GM11168 (cell line): ENCODE measurements around the gene MIER3.

Experiments used
- in situ Hi-C: fragments of 300-500 bp; cut with MboI; formaldehyde crosslinking; loops from one replicate; pipeline ENCODE4 v1.12.0; 2022; ENCODE audit warnings: low sequenced_read_pairs; ENCODE audit not compliant: unreplicated experiment

Gene MIER3

DNA sequence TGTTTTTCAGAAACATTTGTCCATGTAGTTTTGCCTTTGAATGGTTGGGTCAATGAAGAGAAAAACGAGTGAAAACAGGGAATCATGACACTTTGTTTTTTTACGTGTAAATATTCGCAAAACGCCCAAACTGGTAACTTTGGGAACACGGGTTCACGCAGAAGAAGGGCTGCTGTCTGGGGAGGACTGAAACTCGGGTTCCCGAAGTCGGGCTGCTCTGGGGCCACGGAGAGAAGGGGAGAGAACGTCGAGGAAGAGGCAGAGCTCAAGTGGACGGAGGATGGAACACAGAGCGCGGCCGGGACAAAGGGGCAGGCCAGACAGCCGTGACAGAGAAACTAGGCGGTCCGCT is 43.0 kb downstream of the MIER3 start:
- in situ Hi-C loops, result loop anchor here (25.0 kb wide), 1 partner anchor 228 kb away; no protein-coding TSS in a partner anchor

DNA sequence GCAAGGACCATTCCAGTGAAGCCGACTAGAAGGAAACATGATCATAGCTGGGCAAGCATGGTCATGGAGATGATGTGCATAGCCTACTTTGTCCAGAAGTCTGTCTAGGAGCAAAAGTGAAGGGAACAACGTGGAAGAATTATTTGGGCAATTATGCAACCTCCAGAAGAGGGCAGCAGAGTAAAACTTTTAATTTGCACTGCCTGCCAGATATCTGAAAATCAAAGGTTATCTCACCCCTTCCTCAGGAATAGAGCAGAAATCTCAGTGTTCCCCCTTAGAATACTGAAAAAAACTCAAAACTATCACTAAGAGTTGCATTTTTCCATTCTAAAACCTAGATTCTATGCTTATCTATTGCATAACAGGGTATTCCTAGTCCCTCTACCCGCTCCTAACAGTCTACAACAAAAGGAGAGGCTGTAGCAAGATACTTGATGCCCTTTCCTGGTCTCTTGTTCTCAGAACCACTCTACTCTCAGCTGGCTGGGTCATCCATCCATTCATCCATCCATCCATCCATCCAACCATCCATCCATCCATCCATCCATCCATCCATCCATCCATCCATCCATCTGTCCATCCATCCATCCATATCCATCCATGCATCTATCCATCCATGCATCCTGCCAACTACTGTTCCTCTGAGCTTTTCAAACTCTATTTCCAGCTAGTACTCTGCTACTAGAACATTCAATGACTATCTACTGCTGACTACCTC is 50.9 kb downstream of the MIER3 start:
- in situ Hi-C loops, result loop anchor here (25.0 kb wide), 1 partner anchor 236 kb away; no protein-coding TSS in a partner anchor

DNA sequence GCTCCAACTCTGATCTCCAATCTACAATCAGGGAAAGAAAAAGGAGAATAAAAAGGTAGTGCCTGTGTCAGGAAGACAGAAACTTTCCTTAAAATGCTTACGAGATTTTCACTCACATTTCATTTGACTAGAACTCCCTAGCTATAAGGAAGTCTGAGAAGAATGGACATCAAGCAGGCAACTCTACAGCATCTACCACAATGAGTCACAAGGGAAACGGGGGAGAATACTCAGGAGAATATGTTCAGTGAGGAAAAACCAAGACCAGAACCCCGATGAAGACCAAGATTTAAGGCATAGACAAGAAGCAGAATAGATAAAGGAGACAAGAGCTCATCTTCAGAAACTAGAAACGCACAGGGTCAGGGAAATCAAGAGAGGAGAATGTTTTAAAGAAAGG is 51.5 kb downstream of the MIER3 start:
- in situ Hi-C loops, result loop anchor here (25.0 kb wide), 1 partner anchor 237 kb away; no protein-coding TSS in a partner anchor

GRCh38 chr5:56898213-56898612 is 53.7 kb downstream of the MIER3 start:
- in situ Hi-C loops, result no loop called here

- in situ Hi-C loops, result no loop called here
These were observed 55.2 kb downstream of the MIER3 start for GRCh38 chr5:56896763-56897162.

DNA sequence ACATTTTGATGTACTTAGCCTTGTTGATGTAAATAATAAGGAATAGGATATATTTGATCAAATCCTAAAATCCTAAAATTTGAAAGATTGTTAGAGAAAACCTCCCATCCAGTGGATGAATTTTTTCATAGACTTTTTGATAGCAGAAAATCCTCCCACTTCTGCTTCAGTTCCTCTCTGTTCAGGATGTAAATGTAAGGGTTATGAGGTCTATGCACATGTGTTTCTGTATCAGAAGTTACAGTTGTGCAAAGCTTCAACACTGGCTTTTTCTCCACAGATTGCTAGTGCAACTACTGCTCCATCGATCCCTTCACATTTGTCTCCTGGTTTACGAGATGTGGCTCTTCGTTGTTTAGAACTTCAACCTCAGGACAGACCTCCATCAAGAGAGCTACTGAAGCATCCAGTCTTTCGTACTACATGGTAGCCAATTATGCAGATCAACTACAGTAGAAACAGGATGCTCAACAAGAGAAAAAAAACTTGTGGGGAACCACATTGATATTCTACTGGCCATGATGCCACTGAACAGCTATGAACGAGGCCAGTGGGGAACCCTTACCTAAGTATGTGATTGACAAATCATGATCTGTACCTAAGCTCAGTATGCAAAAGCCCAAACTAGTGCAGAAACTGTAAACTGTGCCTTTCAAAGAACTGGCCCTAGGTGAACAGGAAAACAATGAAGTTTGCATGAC is 58.5 kb downstream of the MIER3 start:
- in situ Hi-C loops, result no loop called here

- in situ Hi-C loops, result no loop called here
These were observed 70.4 kb downstream of the MIER3 start for GRCh38 chr5:56881571-56881970.

- in situ Hi-C loops, result no loop called here
These were observed 75.6 kb downstream of the MIER3 start for GRCh38 chr5:56876327-56876726.

- in situ Hi-C loops, result no loop called here
These were observed 78.9 kb downstream of the MIER3 start for GRCh38 chr5:56873056-56873455.

- in situ Hi-C loops, result no loop called here
These were observed 80.1 kb downstream of the MIER3 start for GRCh38 chr5:56871777-56872176.
